Activated gamma-delta T cell treated with anti-CD3 and anti-CD28 coated beads, Interleukin-2, amount 50 U/mL, for 16 hours (primary cell): Measurements from ENCODE around the gene ZCCHC14.
"Not testable (repeated sequence)": the region's sequence is repeated elsewhere in the genome, so short reads cannot be mapped to it uniquely, and the experiment has no call there.

Experiments used
- DNase-seq: peaks from one replicate; pipeline ENCODE4 v3.0.0-alpha.2; 2020; ENCODE audit warnings: low read depth

The ZCCHC14 gene

GRCh38 chr16:87380881-87381280 is 111.9 kb downstream of the ZCCHC14 start:
- no peak for DNase-seq

GRCh38 chr16:87380403-87380802 is 112.4 kb downstream of the ZCCHC14 start:
- no peak for DNase-seq

- DNase-seq, result not testable (repeated sequence)
Measured at GRCh38 chr16:87379312-87379752, 113.5 kb downstream of the ZCCHC14 start.

GRCh38 chr16:87376660-87377059 is 116.2 kb downstream of the ZCCHC14 start:
- no peak for DNase-seq

- DNase-seq, result no peak
Measured at GRCh38 chr16:87375426-87376135, 117.2 kb downstream of the ZCCHC14 start.

- no peak for DNase-seq
Measured at GRCh38 chr16:87374313-87374712, 118.5 kb downstream of the ZCCHC14 start.

- no peak for DNase-seq
Measured at GRCh38 chr16:87372305-87372704, 120.5 kb downstream of the ZCCHC14 start.

GRCh38 chr16:87371261-87371866 is 121.5 kb downstream of the ZCCHC14 start:
- DNase-seq, result no peak

- no peak for DNase-seq
Measured at GRCh38 chr16:87369796-87370719, 122.8 kb downstream of the ZCCHC14 start.

GRCh38 chr16:87369117-87369765 is 123.6 kb downstream of the ZCCHC14 start:
- DNase-seq, result no peak

- DNase-seq, result no peak
Measured at GRCh38 chr16:87368029-87368770, 124.6 kb downstream of the ZCCHC14 start.

GRCh38 chr16:87367529-87367928 is 125.3 kb downstream of the ZCCHC14 start:
- DNase-seq, result no peak

- no peak for DNase-seq
Measured at GRCh38 chr16:87366930-87367329, 125.9 kb downstream of the ZCCHC14 start.

- no peak for DNase-seq
Measured at GRCh38 chr16:87366288-87366687, 126.5 kb downstream of the ZCCHC14 start.

GRCh38 chr16:87365021-87365713 is 127.7 kb downstream of the ZCCHC14 start:
- DNase-seq, result no peak

- DNase-seq, result no peak
Measured at GRCh38 chr16:87363771-87364455, 128.9 kb downstream of the ZCCHC14 start.

GRCh38 chr16:87362828-87363559 is 129.8 kb downstream of the ZCCHC14 start:
- not testable (repeated sequence) for DNase-seq

GRCh38 chr16:87361916-87362619 is 130.8 kb downstream of the ZCCHC14 start:
- no peak for DNase-seq
